Stimulated activated CD8-positive, alpha-beta memory T cell treated with anti-CD3 and anti-CD28 coated beads, Interleukin-7, amount 100 ng/mL, for 24 hours (primary cell): ENCODE data around the gene HCST.
"Not testable (repeated sequence)": the region's sequence is repeated elsewhere in the genome, so short reads cannot be mapped to it uniquely, and the experiment has no call there.

Source experiments
- DNase-seq: peaks from one replicate; pipeline ENCODE4 v3.0.0-alpha.2; 2020; ENCODE audit warnings: low read depth

The HCST gene

GRCh38 chr19:35901854-35902661 is at the start of gene HCST:
TSS of gene HCST (plus strand) at chr19:35902529. CDS start at chr19:35902594, 65 bp downstream.
- DNase-seq: no peak

- DNase-seq: no peak
Measured at GRCh38 chr19:35853038-35853756, 49.1 kb upstream of the HCST start.

- no peak for DNase-seq
Measured at GRCh38 chr19:35856546-35857149, 45.7 kb upstream of the HCST start, which contains the start of gene KIRREL2. TSS of gene KIRREL2 (plus strand) at chr19:35856911. CDS start at chr19:35857120, 209 bp downstream.

GRCh38 chr19:35858311-35858710 is 44.0 kb upstream of the HCST start:
- no peak for DNase-seq

GRCh38 chr19:35859414-35859813 is 42.9 kb upstream of the HCST start:
- DNase-seq: no peak

- no peak for DNase-seq
Measured at GRCh38 chr19:35860436-35860817, 41.9 kb upstream of the HCST start.

- no peak for DNase-seq
Measured at GRCh38 chr19:35860818-35861639, 41.3 kb upstream of the HCST start.

- no peak for DNase-seq
Measured at GRCh38 chr19:35861640-35862160, 40.6 kb upstream of the HCST start.

- no peak for DNase-seq
Measured at GRCh38 chr19:35862528-35862927, 39.8 kb upstream of the HCST start.

- no peak for DNase-seq
Measured at GRCh38 chr19:35863018-35863417, 39.3 kb upstream of the HCST start.

- peak; percentile 37 for DNase-seq
Measured at GRCh38 chr19:35868172-35868822, 34.0 kb upstream of the HCST start, which contains the start of gene APLP1. TSS of gene APLP1 (plus strand) at chr19:35868574. CDS start at chr19:35868637, 63 bp downstream.

- DNase-seq: no peak
Measured at GRCh38 chr19:35868823-35869326, 33.5 kb upstream of the HCST start.

- DNase-seq: peak; percentile 63
Measured at GRCh38 chr19:35869327-35870123, 32.8 kb upstream of the HCST start.

GRCh38 chr19:35870124-35870736 is 32.1 kb upstream of the HCST start:
- not testable (repeated sequence) for DNase-seq

- DNase-seq: no peak
Measured at GRCh38 chr19:35870798-35871197, 31.5 kb upstream of the HCST start.

GRCh38 chr19:35871611-35872010 is 30.7 kb upstream of the HCST start:
- no peak for DNase-seq

GRCh38 chr19:35872180-35872579 is 30.1 kb upstream of the HCST start:
- no peak for DNase-seq

GRCh38 chr19:35874392-35874930 is 27.9 kb upstream of the HCST start:
- no peak for DNase-seq

- DNase-seq: no peak
Measured at GRCh38 chr19:35879068-35879467, 23.3 kb upstream of the HCST start.
